Thyroid gland (tissue), 4 donors: ENCODE measurements around the gene CRAT.

Source experiments
- CTCF ChIP-seq, 6 experiments: fragments of 200-600 bp in 3 of 6; fragments of 450-650 bp in 3 of 6; sonication (generic) in 3 of 6; IDR thresholded peaks; one replicate each; pipeline ENCODE4 v1.5.1; 2016 to 2019; ENCODE audit warnings: antibody characterized with exemption in 6 of 6, mild to moderate bottlenecking in 2 of 6, inconsistent platforms in 1 of 6, moderate library complexity in 1 of 6
- POLR2A ChIP-seq, 2 donors: fragments of 450-650 bp; IDR thresholded peaks; one replicate each; pipeline ENCODE4 v1.6.1; 2017; ENCODE audit warnings: antibody characterized with exemption in 2 of 2, mild to moderate bottlenecking in 2 of 2, moderate library complexity in 1 of 2

- TF ChIP-seq CTCF (IDR thresholded peaks at IDR 0.05): no peak
- TF ChIP-seq POLR2A (IDR thresholded peaks at IDR 0.05): no peak
Measured at GRCh38 chr9:129108083-129108804, 2.3 kb downstream of the CRAT start.
